Natural killer cell treated with Interleukin-12 subunit alpha and Interleukin-12 subunit beta and Interleukin-15 and Interleukin-18, amount 100 ng/mL, for 72 hours (primary cell): ENCODE results near the gene PLIN5. TPM values are rescaled to one million over a fixed set of nuclear protein-coding genes. Genes with fewer than 3 reads are reported as not detected.

Source experiments
- ATAC-seq, 2 donors: fragments of 150-1000 bp; cut with Tn5 transposase in 1 of 2; sonication (Bioruptor Pico), chemical (Tn5 transposase) in 1 of 2; 2 replicates each; pipeline ENCODE4 v1.10.0; 2021
- DNase-seq: peaks from one replicate; pipeline ENCODE4 v3.0.0; 2022; ENCODE audit warnings: low spot score
- H3K27ac Mint-ChIP-seq, 2 donors: 1 replicate in 1 of 2; 2 replicates in 1 of 2; pipeline ENCODE4 v1.8.0; 2022; ENCODE audit warnings: mixed read lengths in 2 of 2, mild to moderate bottlenecking in 1 of 2, moderate library complexity in 1 of 2
- H3K27me3 Mint-ChIP-seq, 2 donors: 1 replicate in 1 of 2; 2 replicates in 1 of 2; pipeline ENCODE4 v1.8.0; 2022; ENCODE audit warnings: mixed read lengths in 2 of 2
- H3K36me3 Mint-ChIP-seq: one replicate; pipeline ENCODE4 v1.8.0; 2022; ENCODE audit warnings: mixed read lengths
- H3K4me1 Mint-ChIP-seq, 2 donors: 1 replicate in 1 of 2; 2 replicates in 1 of 2; pipeline ENCODE4 v1.8.0; 2022; ENCODE audit warnings: low read depth in 2 of 2, mixed read lengths in 2 of 2, mild to moderate bottlenecking in 1 of 2
- H3K4me3 Mint-ChIP-seq: one replicate; pipeline ENCODE4 v1.8.0; 2022; ENCODE audit warnings: mixed read lengths
- H3K9me3 Mint-ChIP-seq: 2 replicates; pipeline ENCODE4 v1.8.0; 2022; ENCODE audit warnings: mixed read lengths
- total RNA-seq, 2 donors: library from RNA; stranded (reverse); gene quantifications; one replicate each; pipeline ENCODE4 v1.2.3, GENCODE V29; 2022

PLIN5 gene
- total RNA-seq, 2 donors from 2014 or later = not detected

GRCh38 chr19:4557144-4557970, 22.3 kb upstream of the PLIN5 start:
- Mint-ChIP-seq H3K4me1 (no peaks in the 10 kb centered on the region), H3K27me3 (no peaks in the 10 kb centered on the region), H3K27ac (no peak overlapping the region), H3K36me3 (no peaks in the 10 kb centered on the region), H3K4me3 (no peak overlapping the region), H3K9me3 (peaks cover 3% of the 10 kb centered on the region)
- DNase-seq (no peak), ATAC-seq (no peak)

DNA sequence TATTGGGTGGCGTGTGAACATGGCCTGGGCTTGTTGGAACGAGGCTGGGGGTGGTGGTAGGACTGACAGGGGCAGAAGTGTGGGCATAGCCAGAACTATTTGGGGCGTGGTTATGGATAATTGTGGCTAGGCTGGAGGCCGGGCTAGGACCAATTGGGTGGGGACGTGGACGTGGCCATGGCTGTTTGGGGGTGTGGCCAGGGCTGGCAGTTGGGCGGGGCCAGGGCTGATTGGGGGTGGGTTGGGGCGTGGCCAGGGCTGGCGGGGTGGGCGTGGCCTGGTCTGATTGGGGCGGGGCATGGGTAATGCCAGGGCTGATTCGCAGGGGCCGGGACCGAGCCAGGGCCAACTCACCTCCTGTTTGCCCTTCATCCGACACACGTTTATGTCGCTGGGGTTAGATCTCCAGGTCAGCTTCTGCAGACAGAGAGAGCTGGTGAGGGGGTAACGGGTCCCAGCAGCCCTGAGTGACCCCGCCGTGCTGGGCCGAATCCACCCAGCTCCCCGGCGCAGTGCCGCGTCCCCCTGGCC, 21.6 kb upstream of the PLIN5 start:
- Mint-ChIP-seq H3K4me3 (no peak overlapping the region), H3K36me3 (no peaks in the 10 kb centered on the region), H3K27me3 (no peaks in the 10 kb centered on the region), H3K4me1 (no peaks in the 10 kb centered on the region), H3K27ac (no peak overlapping the region), H3K9me3 (peaks cover 3% of the 10 kb centered on the region)
- DNase-seq (no peak), ATAC-seq (peak; percentile 25 to 59)

DNA sequence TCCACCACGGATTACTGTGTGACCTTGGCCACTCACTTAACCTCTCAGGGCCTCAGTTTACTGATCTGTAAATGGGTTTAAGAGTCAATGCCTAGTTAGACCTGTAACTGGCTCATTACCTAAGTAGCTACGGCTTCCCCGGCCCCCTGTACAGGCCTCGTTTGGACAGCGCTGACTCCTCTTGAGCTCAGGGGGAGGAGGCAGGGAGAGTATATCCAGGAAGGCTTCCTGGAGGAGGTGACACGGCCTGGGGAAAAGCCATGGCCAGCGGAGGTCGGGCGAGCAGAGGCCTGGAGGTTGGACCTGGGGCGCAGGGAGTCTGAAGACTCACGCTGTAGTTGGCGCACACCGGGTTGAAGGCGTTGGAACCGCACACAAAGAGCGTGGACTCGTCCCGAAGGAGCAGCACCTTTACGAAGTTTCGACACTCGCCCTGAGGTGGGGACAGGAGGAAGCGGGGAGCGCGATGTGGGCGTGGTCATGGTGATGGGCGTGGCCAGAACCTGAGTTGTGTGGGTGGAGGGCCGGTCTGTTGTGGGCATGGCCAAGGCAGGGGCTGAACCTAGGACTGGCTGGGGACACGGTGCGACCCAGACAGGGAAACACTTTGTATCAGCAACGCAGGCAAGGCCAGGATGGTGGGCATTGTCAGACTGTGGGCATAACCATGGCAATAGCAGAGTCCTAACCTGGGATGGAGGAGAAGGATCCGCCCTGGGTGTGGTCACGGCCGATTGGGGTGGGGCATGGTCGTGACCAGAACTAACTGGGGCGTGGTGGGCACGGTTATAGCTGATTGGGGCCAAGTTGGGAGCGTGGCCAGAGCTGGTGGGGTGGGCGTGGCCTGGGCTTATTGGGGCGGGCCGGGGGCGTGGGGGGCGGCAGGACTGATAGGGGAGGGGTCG, 20.9 kb upstream of the PLIN5 start:
- Mint-ChIP-seq H3K27ac (no peak overlapping the region), H3K9me3 (peaks cover 3% of the 10 kb centered on the region), H3K27me3 (no peaks in the 10 kb centered on the region), H3K4me1 (no peaks in the 10 kb centered on the region), H3K36me3 (no peaks in the 10 kb centered on the region), H3K4me3 (no peak overlapping the region)
- no peak for DNase-seq
- no peak for ATAC-seq

- Mint-ChIP-seq H3K4me3 (no peak overlapping the region), H3K36me3 (no peaks in the 10 kb centered on the region), H3K4me1 (no peaks in the 10 kb centered on the region), H3K27me3 (no peaks in the 10 kb centered on the region), H3K27ac (no peak overlapping the region), H3K9me3 (peaks cover 3% of the 10 kb centered on the region)
- ATAC-seq (no peak), DNase-seq (no peak)
Measured at GRCh38 chr19:4554717-4555116, 19.7 kb upstream of the PLIN5 start.

DNA sequence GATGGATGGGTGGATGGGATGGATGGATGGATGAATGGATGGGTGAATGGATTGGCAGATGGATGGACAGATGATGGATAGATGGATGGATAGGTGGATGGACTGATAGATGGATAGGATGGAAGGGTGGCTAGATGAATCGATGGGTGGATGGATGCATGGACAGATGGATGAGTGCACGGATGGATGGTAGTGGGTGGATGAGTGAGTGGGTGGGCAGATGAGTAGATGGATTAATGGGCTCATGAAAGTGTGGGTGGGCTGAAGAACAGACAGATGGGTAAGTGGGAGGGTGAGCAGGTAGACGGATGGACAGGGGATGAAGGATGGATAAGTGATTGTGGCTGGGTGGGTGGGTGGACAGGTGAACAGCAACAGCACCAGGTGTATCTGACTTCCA, 18.8 kb upstream of the PLIN5 start:
- peaks cover 3% of the 10 kb centered on the region for H3K9me3 Mint-ChIP-seq
- H3K27me3 Mint-ChIP-seq = no peaks in the 10 kb centered on the region
- H3K4me3 Mint-ChIP-seq = no peak overlapping the region
- ATAC-seq (no peak), DNase-seq (no peak)
- no peaks in the 10 kb centered on the region for H3K36me3 Mint-ChIP-seq
- H3K27ac Mint-ChIP-seq = no peak overlapping the region
- no peaks in the 10 kb centered on the region for H3K4me1 Mint-ChIP-seq

DNA sequence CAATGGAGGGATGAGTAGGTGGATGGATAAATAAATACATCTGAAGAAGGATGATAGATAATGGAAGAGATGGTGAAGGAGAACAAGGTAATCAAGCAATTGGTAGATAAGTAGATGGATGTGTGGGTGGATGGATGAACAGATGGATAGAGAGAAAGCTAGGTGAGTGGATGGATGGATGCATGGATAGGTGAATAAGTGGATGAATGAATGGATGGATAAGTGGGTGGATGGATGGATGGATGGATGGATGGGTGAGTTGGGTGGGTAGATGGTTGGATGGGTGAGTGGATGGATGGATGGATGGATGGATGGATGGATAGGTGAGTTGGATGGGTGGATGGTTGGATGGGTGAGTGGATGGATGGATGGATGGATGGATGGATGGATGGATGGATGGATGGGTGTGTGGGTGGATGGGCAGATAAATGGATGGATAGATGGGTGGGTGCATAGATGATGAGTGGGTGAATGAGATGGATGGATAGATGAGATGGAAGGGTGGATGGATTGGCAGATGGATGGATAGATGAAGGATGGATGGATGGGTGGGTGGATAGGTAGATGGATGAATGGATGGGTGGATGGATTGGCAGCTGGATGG, 18.2 kb upstream of the PLIN5 start:
- ATAC-seq (no peak), DNase-seq (no peak)
- no peak overlapping the region for H3K27ac Mint-ChIP-seq
- no peaks in the 10 kb centered on the region for H3K4me1 Mint-ChIP-seq
- no peaks in the 10 kb centered on the region for H3K27me3 Mint-ChIP-seq
- no peaks in the 10 kb centered on the region for H3K36me3 Mint-ChIP-seq
- peaks cover 3% of the 10 kb centered on the region for H3K9me3 Mint-ChIP-seq
- H3K4me3 Mint-ChIP-seq = no peak overlapping the region

GRCh38 chr19:4552525-4552819, 17.4 kb upstream of the PLIN5 start:
- Mint-ChIP-seq H3K4me1 (no peaks in the 10 kb centered on the region), H3K9me3 (peaks cover 3% of the 10 kb centered on the region), H3K4me3 (no peak overlapping the region), H3K27ac (no peak overlapping the region), H3K36me3 (no peaks in the 10 kb centered on the region), H3K27me3 (no peaks in the 10 kb centered on the region)
- DNase-seq (no peak), ATAC-seq (no peak)

DNA sequence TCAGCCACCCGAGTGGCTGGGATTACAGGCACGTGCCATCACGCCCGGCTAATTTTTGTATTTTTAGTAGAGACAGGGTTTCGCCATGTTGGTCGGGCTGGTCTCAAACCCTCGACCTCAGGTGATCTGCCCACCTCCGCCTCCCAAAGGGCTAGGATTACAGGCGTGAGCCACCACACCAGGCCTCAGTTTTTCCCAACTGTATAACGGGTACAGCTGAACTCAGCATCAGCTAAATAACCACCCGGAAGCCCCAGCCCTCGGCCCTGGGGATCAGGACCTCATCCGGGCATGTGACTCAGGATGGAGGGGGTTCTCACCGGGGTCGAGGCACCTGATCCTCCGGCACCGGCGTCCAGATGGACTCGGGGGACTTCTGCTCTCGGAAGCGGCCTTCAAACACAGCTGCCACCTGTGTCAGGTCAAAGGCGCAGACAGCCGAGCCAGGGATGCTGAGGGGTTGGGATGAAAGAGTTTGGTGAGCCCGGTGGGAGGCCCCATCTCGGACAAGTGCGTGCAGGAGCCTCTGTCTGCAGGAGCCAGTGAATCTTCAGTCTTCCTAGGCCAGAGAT, 15.5 kb upstream of the PLIN5 start:
- DNase-seq (no peak), ATAC-seq (no peak)
- Mint-ChIP-seq H3K4me1 (no peaks in the 10 kb centered on the region), H3K27ac (no peak overlapping the region), H3K27me3 (no peaks in the 10 kb centered on the region), H3K4me3 (no peak overlapping the region), H3K9me3 (peaks cover 3% of the 10 kb centered on the region), H3K36me3 (no peaks in the 10 kb centered on the region)

DNA sequence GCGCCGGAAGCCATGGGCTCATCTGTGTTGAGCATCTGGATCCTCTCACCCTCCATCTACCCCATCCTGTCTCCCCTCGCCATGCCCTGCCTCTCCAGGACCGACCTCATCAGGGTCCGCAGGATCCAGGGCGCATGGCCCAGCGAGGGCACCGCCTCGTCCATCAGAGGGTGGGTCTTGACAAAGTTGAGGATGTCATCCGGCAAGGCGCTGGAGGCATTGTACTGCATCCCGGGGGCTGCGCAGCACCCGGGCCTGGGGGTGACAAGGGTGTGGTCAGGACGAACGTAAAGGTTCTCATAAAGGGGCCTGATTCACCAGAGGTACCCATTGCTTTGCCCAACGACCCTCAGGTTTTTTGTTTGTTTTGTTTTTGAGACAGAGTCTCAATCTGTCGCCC, 15.0 kb upstream of the PLIN5 start:
- Mint-ChIP-seq H3K36me3 (no peaks in the 10 kb centered on the region), H3K4me3 (no peak overlapping the region), H3K27me3 (no peaks in the 10 kb centered on the region), H3K27ac (no peak overlapping the region), H3K4me1 (no peaks in the 10 kb centered on the region), H3K9me3 (peaks cover 3% of the 10 kb centered on the region)
- ATAC-seq = no peak
- no peak for DNase-seq

DNA sequence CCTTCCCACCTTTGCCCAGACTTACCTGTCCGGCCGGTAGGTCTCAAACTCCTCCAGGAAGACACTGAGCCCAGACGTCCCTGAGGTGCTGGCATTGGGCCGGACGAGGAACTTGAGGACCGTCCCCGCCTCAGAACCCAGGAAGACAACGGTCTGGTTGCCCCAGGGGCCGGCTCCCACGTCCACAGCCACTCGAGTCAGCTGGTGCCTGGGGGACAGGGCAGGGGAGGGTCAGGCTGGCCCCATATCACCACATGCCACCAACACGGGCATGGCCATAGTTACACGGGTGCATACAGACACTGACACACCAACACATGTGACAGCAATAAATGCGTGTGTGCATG, 13.2 kb upstream of the PLIN5 start:
- Mint-ChIP-seq H3K9me3 (peaks cover 3% of the 10 kb centered on the region), H3K27me3 (no peaks in the 10 kb centered on the region), H3K36me3 (no peaks in the 10 kb centered on the region), H3K27ac (no peak overlapping the region), H3K4me3 (no peak overlapping the region), H3K4me1 (no peaks in the 10 kb centered on the region)
- no peak for DNase-seq
- ATAC-seq = no peak

DNA sequence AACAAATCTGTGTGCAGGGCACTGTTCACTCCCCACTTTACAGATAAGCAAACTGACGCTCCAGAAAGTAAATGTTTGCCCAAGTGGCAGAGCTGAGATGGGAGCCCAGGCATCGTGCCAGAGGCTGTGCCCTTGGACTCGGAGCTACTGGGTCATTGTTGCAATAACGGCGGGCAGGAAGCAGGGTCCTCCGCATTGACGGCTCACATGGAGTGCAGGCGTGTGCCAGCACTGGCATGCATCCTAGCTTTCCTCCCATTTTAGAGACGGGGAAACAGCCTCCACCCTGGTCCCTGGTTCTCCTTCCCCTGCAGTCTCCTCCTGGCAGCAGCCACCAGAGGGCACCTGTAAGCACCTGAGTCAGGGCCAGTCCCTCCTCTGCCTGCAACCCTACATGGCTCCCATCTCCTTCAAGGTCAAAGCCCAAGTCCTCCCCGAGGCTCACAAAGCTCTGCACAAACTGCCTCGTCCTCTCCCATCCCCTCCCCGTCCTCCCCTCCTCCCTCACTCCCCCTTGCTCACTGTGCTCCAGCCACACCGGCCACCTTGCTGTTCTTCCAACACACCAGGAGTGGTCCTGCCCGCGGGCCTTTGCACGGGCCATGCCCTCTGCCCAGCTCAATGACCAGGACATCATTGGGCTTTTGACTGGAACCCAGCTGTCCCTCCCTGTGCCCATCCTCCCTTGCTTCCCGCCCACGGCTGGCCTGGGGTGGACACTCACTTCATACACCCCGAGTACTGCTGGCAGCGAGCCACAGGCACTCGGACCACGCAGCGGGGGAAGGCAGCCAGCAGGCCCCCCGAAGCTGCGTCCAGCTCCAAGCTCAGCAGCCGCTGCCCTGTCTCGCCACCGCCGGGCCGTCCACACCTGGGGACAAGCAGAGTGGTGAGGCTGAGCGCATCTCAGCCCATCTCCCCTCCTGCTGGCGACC, 12.5 kb upstream of the PLIN5 start:
- no peak for DNase-seq
- peak in 1 of 2 donors; percentile 13 for ATAC-seq
- Mint-ChIP-seq H3K4me1 (no peaks in the 10 kb centered on the region), H3K27me3 (no peaks in the 10 kb centered on the region), H3K27ac (no peak overlapping the region), H3K9me3 (no peaks in the 10 kb centered on the region), H3K4me3 (no peak overlapping the region), H3K36me3 (no peaks in the 10 kb centered on the region)

DNA sequence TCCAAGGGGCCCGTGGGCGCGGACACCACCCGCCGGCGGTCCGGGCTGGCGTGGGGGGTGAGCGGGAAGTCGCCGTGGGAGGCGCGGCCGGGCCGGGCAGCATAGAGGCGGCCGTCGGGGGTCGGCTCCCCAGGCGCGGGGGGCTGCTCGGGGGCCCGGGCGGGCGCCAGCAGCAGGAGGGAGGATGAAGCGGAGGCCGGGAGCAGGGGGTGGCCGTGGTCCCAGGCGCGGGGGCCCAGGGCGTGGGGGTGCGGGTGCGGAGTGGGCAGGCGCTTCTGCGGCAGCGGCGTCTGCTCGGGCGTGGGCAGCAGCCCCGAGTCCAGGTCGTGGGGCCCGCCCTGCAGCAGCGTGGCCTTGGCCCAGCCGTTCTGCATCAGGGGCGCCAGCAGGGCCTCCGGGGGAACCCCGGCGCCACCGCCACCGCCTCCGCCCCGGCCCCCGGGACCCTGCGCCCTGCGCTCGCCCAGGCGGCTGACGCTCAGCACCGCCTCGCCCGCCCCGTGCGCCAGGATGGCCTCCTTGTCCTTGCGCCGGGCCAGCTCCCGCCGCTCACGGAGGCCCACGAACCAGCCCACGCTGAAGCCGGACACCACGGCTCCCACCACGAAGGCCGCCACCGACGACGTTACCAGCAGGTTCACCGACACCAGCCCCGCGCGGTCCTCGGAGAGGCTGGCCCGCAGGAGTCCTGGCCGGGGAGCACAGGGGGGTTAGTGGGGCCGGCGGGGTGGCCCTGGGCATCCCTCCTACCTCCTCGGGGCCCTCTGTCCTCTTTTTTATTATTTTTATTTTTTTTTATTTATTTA, 9.0 kb upstream of the PLIN5 start:
- no peak overlapping the region for H3K27ac Mint-ChIP-seq

More for the DNA sequence above, 9.0 kb upstream of the PLIN5 start:
- peaks cover 0 to 5% of the 10 kb centered on the region in 2 donors for H3K27me3 Mint-ChIP-seq
- no peak for DNase-seq
- H3K36me3 Mint-ChIP-seq = no peaks in the 10 kb centered on the region
- H3K9me3 Mint-ChIP-seq = no peaks in the 10 kb centered on the region
- H3K4me1 Mint-ChIP-seq = peaks cover 0 to 6% of the 10 kb centered on the region in 2 donors
- ATAC-seq = peak in 1 of 2 donors; percentile 10
- H3K4me3 Mint-ChIP-seq = no peak overlapping the region
